GM19463 (cell line): ENCODE measurements around the gene NSL1.

Experiments
- ATAC-seq: cut with Tn5 transposase; IDR thresholded peaks from one replicate; pipeline ENCODE4 v1.9.1; 2021; ENCODE audit warnings: mild to moderate bottlenecking, moderate library complexity; ENCODE audit not compliant: unreplicated experiment

The NSL1 gene

GRCh38 chr1:212791676-212792395 lies at the start of gene NSL1, which contains the start of gene TATDN3:
Gene NSL1, minus strand, starts transcription at chr1:212791777. Its CDS starts 14 bp downstream, at chr1:212791763.
Gene TATDN3, plus strand, starts transcription at chr1:212791894. Its CDS starts 28 bp downstream, at chr1:212791922.
- ATAC-seq, result peak; percentile 64

- ATAC-seq, result no peak
Measured at GRCh38 chr1:212838145-212838544, 46.6 kb upstream of the NSL1 start.

GRCh38 chr1:212833211-212834207 lies 41.9 kb upstream of the NSL1 start:
- ATAC-seq, result peak; percentile 89

GRCh38 chr1:212828395-212828794 lies 36.8 kb upstream of the NSL1 start:
- ATAC-seq, result no peak

GRCh38 chr1:212827831-212828278 lies 36.3 kb upstream of the NSL1 start:
- no peak for ATAC-seq

GRCh38 chr1:212827171-212827776 lies 35.7 kb upstream of the NSL1 start:
- ATAC-seq, result no peak

GRCh38 chr1:212825798-212826452 lies 34.3 kb upstream of the NSL1 start:
- no peak for ATAC-seq

GRCh38 chr1:212824201-212824600 lies 32.6 kb upstream of the NSL1 start:
- no peak for ATAC-seq

- ATAC-seq, result no peak
Measured at GRCh38 chr1:212822956-212823355, 31.4 kb upstream of the NSL1 start.

GRCh38 chr1:212820969-212821368 lies 29.4 kb upstream of the NSL1 start:
- no peak for ATAC-seq

- peak; percentile 80 for ATAC-seq
Measured at GRCh38 chr1:212819726-212820125, 28.1 kb upstream of the NSL1 start.

GRCh38 chr1:212816567-212817278 lies 25.1 kb upstream of the NSL1 start:
- ATAC-seq, result no peak

- ATAC-seq, result no peak
Measured at GRCh38 chr1:212814537-212815334, 23.2 kb upstream of the NSL1 start.

GRCh38 chr1:212805767-212806166 lies 14.2 kb upstream of the NSL1 start:
- no peak for ATAC-seq

- no peak for ATAC-seq
Measured at GRCh38 chr1:212797681-212798080, 6.1 kb upstream of the NSL1 start.

- peak; percentile 70 for ATAC-seq
Measured at GRCh38 chr1:212794561-212795014, 3.0 kb upstream of the NSL1 start.

- no peak for ATAC-seq
Measured at GRCh38 chr1:212792396-212792908, 875 bp upstream of the NSL1 start.

- ATAC-seq, result peak; percentile 30
Measured at GRCh38 chr1:212791261-212791675, 309 bp downstream of the NSL1 start.

GRCh38 chr1:212785871-212786270 lies 5.7 kb downstream of the NSL1 start:
- no peak for ATAC-seq
